HEK293 (cell line): ENCODE measurements around the gene SLC26A4.

ENCODE experiments used
- CTCF ChIP-seq: fragments of 450-650 bp; formaldehyde crosslinking; IDR thresholded peaks from 2 replicates; pipeline ENCODE4 v1.5.1; 2016; ENCODE audit warnings: missing biosample characterization, missing genetic modification characterization
- ELK4 ChIP-seq: IDR thresholded peaks from 2 replicates; pipeline ENCODE4 v1.6.1; 2011; ENCODE audit warnings: mild to moderate bottlenecking, low read depth, low read length, borderline replicate concordance
- REST ChIP-seq: fragments of 450-650 bp; formaldehyde crosslinking; IDR thresholded peaks from 2 replicates; pipeline ENCODE4 v1.5.1; 2016; ENCODE audit warnings: missing biosample characterization, missing genetic modification characterization
- ZBTB7A ChIP-seq: fragments of 450-650 bp; formaldehyde crosslinking; IDR thresholded peaks from 2 replicates; pipeline ENCODE4 v1.5.1; 2016; ENCODE audit warnings: low read depth, missing biosample characterization, missing genetic modification characterization
- ZNF174 ChIP-seq: fragments of 450-650 bp; formaldehyde crosslinking; IDR thresholded peaks from 2 replicates; pipeline ENCODE4 v1.5.0; 2017; ENCODE audit warnings: missing biosample characterization, mild to moderate bottlenecking, missing genetic modification characterization
- ZNF239 ChIP-seq: fragments of 450-650 bp; formaldehyde crosslinking; IDR thresholded peaks from 2 replicates; pipeline ENCODE4 v1.5.1; 2016; ENCODE audit warnings: missing biosample characterization, missing genetic modification characterization
- ZNF670 ChIP-seq: fragments of 450-650 bp; formaldehyde crosslinking; IDR thresholded peaks from 2 replicates; pipeline ENCODE4 v1.5.1; 2016; ENCODE audit warnings: missing biosample characterization, missing genetic modification characterization, low read depth

DNA sequence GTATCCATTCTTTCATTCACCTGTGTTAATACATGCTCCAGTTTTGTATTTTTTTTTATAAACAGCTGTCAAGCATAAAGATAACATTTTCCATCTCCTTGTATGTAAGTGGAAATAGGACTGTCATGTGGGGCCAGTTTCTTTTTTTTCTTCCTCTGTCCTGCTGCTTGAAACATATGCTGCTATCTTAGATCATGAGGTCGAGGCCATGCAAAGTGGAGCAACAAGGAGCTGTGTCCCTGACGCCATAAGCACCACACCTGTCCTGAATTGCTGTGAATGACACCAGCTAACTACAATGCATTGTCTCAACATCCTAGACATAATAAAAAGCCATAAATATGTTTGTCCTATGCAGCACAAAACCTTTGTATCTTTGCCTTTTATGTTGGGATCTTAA lies 37.7 kb upstream of the SLC26A4 start:
- TF ChIP-seq ZNF670 (tag by site-specific recombination) (no peak), ZBTB7A (tag by site-specific recombination) (no peak), CTCF (tag by site-specific recombination) (no peak), ZNF174 (tag by site-specific recombination) (no peak), ELK4 (no peak), ZNF239 (tag by site-specific recombination) (no peak), REST (tag by site-specific recombination) (no peak)
